ENCODE measurements around the gene PPDPF. TPM values are rescaled to one million over a fixed set of nuclear protein-coding genes. Genes with fewer than 3 reads are reported as not detected.

Gene PPDPF
- polyA plus RNA-seq, 1 donor from 2014 or later = 95.1 TPM

DNA sequence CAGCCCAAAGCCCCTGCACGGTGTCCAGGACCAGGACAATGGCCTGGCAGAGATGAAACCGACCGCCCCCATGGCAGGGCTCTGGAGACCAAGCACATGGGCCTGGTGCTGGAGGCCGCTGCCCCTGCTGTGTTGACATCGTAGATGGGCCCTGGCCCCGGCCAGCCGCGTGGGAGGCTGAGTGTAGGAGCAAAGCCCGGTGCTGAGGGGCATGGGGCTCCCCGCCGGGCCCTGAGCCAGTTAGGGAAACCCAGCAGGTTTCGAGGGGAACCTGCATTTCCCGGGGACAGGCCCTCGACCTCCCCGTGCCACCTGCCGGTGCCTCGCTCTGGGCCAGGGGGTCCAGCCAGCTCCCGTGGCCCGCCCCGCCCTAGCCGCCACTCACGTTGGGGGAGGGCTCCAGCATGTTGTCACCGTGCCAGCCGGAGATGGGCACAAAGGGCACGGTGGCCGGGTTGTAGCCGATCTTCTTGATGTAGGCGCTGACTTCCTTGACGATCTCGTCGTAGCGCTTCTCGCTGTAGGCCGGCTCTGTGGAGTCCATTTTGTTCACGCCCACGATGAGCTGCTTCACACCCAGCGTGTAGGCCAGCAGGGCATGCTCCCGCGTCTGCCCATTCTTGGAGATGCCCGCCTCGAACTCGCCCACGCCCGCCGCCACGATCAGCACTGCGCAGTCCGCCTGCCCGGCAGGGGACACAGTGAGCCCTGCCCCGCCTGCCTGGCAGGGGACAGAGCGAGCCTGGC lies 26.0 kb upstream of the PPDPF start:
- Histone ChIP-seq H3K9ac (ENCODE audit: low read length) (no peak overlapping the region), H2AFZ (ENCODE audit: low read depth, low read length) (no peak overlapping the region), H3K4me2 (ENCODE audit: low read length) (no peak overlapping the region), H3K4me3 (ENCODE audit: low read length) (no peak overlapping the region), H3K79me2 (replicated peaks; ENCODE audit: insufficient read depth, low read length) (peaks cover 3% of the 10 kb centered on the region), H4K20me1 (ENCODE audit: insufficient read depth) (no peaks in the 10 kb centered on the region), H3K9me3 (ENCODE audit: low read length) (no peaks in the 10 kb centered on the region), H3K27me3 (ENCODE audit: insufficient read depth, low read depth, low read length) (no peaks in the 10 kb centered on the region), H3K9me2 (ENCODE audit: insufficient read depth, low read length) (no peaks in the 10 kb centered on the region), H3F3A (ENCODE audit: insufficient read depth, low read length, poor library complexity, severe bottlenecking) (no peaks in the 10 kb centered on the region), H3K36me3 (ENCODE audit: insufficient read depth, low read length) (peaks cover 18% of the 10 kb centered on the region), H3K27ac (ENCODE audit: low read length) (no peak overlapping the region)
- TF ChIP-seq, protein P1, sequence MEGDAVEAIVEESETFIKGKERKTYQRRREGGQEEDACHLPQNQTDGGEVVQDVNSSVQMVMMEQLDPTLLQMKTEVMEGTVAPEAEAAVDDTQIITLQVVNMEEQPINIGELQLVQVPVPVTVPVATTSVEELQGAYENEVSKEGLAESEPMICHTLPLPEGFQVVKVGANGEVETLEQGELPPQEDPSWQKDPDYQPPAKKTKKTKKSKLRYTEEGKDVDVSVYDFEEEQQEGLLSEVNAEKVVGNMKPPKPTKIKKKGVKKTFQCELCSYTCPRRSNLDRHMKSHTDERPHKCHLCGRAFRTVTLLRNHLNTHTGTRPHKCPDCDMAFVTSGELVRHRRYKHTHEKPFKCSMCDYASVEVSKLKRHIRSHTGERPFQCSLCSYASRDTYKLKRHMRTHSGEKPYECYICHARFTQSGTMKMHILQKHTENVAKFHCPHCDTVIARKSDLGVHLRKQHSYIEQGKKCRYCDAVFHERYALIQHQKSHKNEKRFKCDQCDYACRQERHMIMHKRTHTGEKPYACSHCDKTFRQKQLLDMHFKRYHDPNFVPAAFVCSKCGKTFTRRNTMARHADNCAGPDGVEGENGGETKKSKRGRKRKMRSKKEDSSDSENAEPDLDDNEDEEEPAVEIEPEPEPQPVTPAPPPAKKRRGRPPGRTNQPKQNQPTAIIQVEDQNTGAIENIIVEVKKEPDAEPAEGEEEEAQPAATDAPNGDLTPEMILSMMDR (IDR thresholded peaks at IDR 0.05; ENCODE audit: poor library complexity, severe bottlenecking) = no peak
- no peak for TF ChIP-seq EZH2 (IDR thresholded peaks at IDR 0.05; ENCODE audit: borderline replicate concordance, insufficient read depth, low read length, poor library complexity, severe bottlenecking)
- no peak for TF ChIP-seq RAD21 (conservative IDR thresholded peaks at IDR 0.05)
- no peak for TF ChIP-seq TAF1 (IDR thresholded peaks at IDR 0.05; ENCODE audit: low read depth)
- no peak for TF ChIP-seq EP300 (conservative IDR thresholded peaks at IDR 0.05; ENCODE audit: poor library complexity, severe bottlenecking)
- no peak for TF ChIP-seq POLR2AphosphoS5 (IDR thresholded peaks at IDR 0.05)
- TF ChIP-seq MXI1 (conservative IDR thresholded peaks at IDR 0.05; ENCODE audit: poor library complexity, severe bottlenecking) = no peak
- TF ChIP-seq, protein P2, sequence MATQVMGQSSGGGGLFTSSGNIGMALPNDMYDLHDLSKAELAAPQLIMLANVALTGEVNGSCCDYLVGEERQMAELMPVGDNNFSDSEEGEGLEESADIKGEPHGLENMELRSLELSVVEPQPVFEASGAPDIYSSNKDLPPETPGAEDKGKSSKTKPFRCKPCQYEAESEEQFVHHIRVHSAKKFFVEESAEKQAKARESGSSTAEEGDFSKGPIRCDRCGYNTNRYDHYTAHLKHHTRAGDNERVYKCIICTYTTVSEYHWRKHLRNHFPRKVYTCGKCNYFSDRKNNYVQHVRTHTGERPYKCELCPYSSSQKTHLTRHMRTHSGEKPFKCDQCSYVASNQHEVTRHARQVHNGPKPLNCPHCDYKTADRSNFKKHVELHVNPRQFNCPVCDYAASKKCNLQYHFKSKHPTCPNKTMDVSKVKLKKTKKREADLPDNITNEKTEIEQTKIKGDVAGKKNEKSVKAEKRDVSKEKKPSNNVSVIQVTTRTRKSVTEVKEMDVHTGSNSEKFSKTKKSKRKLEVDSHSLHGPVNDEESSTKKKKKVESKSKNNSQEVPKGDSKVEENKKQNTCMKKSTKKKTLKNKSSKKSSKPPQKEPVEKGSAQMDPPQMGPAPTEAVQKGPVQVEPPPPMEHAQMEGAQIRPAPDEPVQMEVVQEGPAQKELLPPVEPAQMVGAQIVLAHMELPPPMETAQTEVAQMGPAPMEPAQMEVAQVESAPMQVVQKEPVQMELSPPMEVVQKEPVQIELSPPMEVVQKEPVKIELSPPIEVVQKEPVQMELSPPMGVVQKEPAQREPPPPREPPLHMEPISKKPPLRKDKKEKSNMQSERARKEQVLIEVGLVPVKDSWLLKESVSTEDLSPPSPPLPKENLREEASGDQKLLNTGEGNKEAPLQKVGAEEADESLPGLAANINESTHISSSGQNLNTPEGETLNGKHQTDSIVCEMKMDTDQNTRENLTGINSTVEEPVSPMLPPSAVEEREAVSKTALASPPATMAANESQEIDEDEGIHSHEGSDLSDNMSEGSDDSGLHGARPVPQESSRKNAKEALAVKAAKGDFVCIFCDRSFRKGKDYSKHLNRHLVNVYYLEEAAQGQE (IDR thresholded peaks at IDR 0.05; ENCODE audit: borderline replicate concordance) = no peak
- no peak for TF ChIP-seq SMC3 (conservative IDR thresholded peaks at IDR 0.05; ENCODE audit: poor library complexity)

DNA sequence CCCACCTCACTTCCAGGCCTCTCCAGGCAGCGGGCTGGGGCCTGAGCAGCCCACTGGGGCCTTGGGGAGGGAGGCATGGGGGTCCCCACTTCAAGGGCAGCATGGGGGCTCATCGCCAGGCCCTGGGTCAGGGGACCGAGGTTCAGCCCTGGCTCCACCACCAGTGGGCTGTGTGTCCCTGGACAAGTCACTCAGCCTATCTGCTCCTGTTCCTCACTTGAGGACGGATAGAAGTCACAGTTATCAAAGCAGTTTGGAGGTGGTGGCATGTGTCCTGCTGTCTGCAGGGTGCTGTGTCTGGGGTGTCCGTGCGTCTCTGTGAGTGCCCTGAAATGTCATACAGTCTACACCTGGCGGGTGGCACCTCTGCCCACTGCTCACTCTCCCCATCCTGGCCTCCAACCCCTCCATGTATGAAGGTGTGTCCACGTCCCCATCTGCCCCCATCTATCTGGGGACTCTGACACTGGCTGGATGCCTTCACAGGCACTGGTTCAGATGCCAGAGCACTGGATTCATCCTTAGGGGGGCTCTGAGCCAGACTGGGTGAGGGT lies 25.3 kb upstream of the PPDPF start:
- Histone ChIP-seq H3K4me2 (ENCODE audit: low read length) (no peak overlapping the region), H3F3A (ENCODE audit: insufficient read depth, low read length, poor library complexity, severe bottlenecking) (no peaks in the 10 kb centered on the region), H3K36me3 (ENCODE audit: insufficient read depth, low read length) (peaks cover 18% of the 10 kb centered on the region), H2AFZ (ENCODE audit: low read depth, low read length) (no peak overlapping the region), H3K9ac (ENCODE audit: low read length) (peak overlapping the region; percentile 85), H3K9me3 (ENCODE audit: low read length) (no peaks in the 10 kb centered on the region), H3K4me3 (ENCODE audit: low read length) (peak overlapping the region; percentile 88), H4K20me1 (ENCODE audit: insufficient read depth) (no peaks in the 10 kb centered on the region), H3K9me2 (ENCODE audit: insufficient read depth, low read length) (no peaks in the 10 kb centered on the region), H3K79me2 (replicated peaks; ENCODE audit: insufficient read depth, low read length) (peaks cover 3% of the 10 kb centered on the region), H3K27ac (ENCODE audit: low read length) (no peak overlapping the region), H3K27me3 (ENCODE audit: insufficient read depth, low read depth, low read length) (no peaks in the 10 kb centered on the region)
- TF ChIP-seq MXI1 (conservative IDR thresholded peaks at IDR 0.05; ENCODE audit: poor library complexity, severe bottlenecking) = no peak
- no peak for TF ChIP-seq TAF1 (IDR thresholded peaks at IDR 0.05; ENCODE audit: low read depth)
- no peak for TF ChIP-seq RAD21 (conservative IDR thresholded peaks at IDR 0.05)
- no peak for TF ChIP-seq POLR2AphosphoS5 (IDR thresholded peaks at IDR 0.05)
- TF ChIP-seq SMC3 (conservative IDR thresholded peaks at IDR 0.05; ENCODE audit: poor library complexity) = no peak
- TF ChIP-seq, protein P2 (IDR thresholded peaks at IDR 0.05; ENCODE audit: borderline replicate concordance) = no peak
- no peak for TF ChIP-seq EP300 (conservative IDR thresholded peaks at IDR 0.05; ENCODE audit: poor library complexity, severe bottlenecking)
- TF ChIP-seq, protein P1 (IDR thresholded peaks at IDR 0.05; ENCODE audit: poor library complexity, severe bottlenecking) = no peak
- no peak for TF ChIP-seq EZH2 (IDR thresholded peaks at IDR 0.05; ENCODE audit: borderline replicate concordance, insufficient read depth, low read length, poor library complexity, severe bottlenecking)
